Purkinje cell (primary cell): ENCODE measurements around the gene ZNF45. TPM values are rescaled to one million over a fixed set of nuclear protein-coding genes. Genes with fewer than 3 reads are reported as not detected.

ENCODE experiments used
- polyA plus RNA-seq: library from polyadenylated mRNA; unstranded; fragments of >200 nt; fragmentation: Nextera tagmentation; gene quantifications from 2 replicates; pipeline ENCODE4 v1.2.1, GENCODE V29; 2014

ZNF45 gene
- polyA plus RNA-seq = 2.8 and 3.4 TPM in 2 replicates

GRCh38 chr19:43934985-43935708, at the start of gene ZNF45:
Gene ZNF45, minus strand, starts transcription at chr19:43935282. Its CDS starts 13,097 bp downstream, at chr19:43922185.

GRCh38 chr19:43983912-43984686, 49.0 kb upstream of the ZNF45 start, which contains the start of gene ZNF155:
Gene ZNF155, plus strand, starts transcription at chr19:43984188. Its CDS starts 4,356 bp downstream, at chr19:43988544.

GRCh38 chr19:43950834-43951645, 16.0 kb upstream of the ZNF45 start, which contains the start of gene ZNF221:
Gene ZNF221, plus strand, starts transcription at chr19:43951228. Its CDS starts 11,499 bp downstream, at chr19:43962727.

GRCh38 chr19:43883864-43884263, 51.2 kb downstream of the ZNF45 start, which contains the start of gene ZNF404:
Gene ZNF404, minus strand, starts transcription at chr19:43883964.

Other genes starting within 250 kb of the ZNF45 start
- gene IRGC, start 219.2 kb downstream of the ZNF45 start, polyA plus RNA-seq = not detected in 2 replicates
- gene SMG9, start 180.3 kb downstream of the ZNF45 start, polyA plus RNA-seq = 14.6 and 17.4 TPM in 2 replicates
- 4.1 TPM in 1 of 2 replicates, not detected in the other for gene KCNN4, start 154.3 kb downstream of the ZNF45 start, polyA plus RNA-seq
- 8.0 and 10.0 TPM in 2 replicates for gene LYPD5, start 132.8 kb downstream of the ZNF45 start, polyA plus RNA-seq
- gene ZNF283, start 108.0 kb downstream of the ZNF45 start, polyA plus RNA-seq = 9.2 and 20.3 TPM in 2 replicates
- gene ZNF404, start 51.3 kb downstream of the ZNF45 start, polyA plus RNA-seq = 33.5 and 40.2 TPM in 2 replicates
- gene ZNF221, start 15.9 kb upstream of the ZNF45 start, polyA plus RNA-seq = 4.2 TPM in 1 of 2 replicates, not detected in the other
- gene ZNF155, start 48.9 kb upstream of the ZNF45 start, polyA plus RNA-seq = 1.3 and 3.4 TPM in 2 replicates
- gene ZNF230, start 67.7 kb upstream of the ZNF45 start, polyA plus RNA-seq = 3.3 and 4.5 TPM in 2 replicates
- 5.5 and 7.5 TPM in 2 replicates for gene ZNF222, start 90.1 kb upstream of the ZNF45 start, polyA plus RNA-seq
- gene ZNF223, start 116.8 kb upstream of the ZNF45 start, polyA plus RNA-seq = 9.5 and 11.2 TPM in 2 replicates
- 1.2 and 1.7 TPM in 2 replicates for gene ZNF284, start 136.9 kb upstream of the ZNF45 start, polyA plus RNA-seq
- 6.9 and 12.1 TPM in 2 replicates for gene ZNF224, start 159.1 kb upstream of the ZNF45 start, polyA plus RNA-seq
- gene ZNF225, start 178.1 kb upstream of the ZNF45 start, polyA plus RNA-seq = 1.1 and 2.7 TPM in 2 replicates
- 10.9 and 15.5 TPM in 2 replicates for gene ZNF234, start 206.3 kb upstream of the ZNF45 start, polyA plus RNA-seq
- 389 and 436 TPM in 2 replicates for gene ZNF226, start 229.8 kb upstream of the ZNF45 start, polyA plus RNA-seq